HG03354 (cell line): Measurements from ENCODE around the gene BZW2.

Experiments
- ATAC-seq: cut with Tn5 transposase; IDR thresholded peaks from one replicate; pipeline ENCODE4 v1.9.1; 2021; ENCODE audit warnings: mild to moderate bottlenecking; ENCODE audit not compliant: unreplicated experiment, poor library complexity, severe bottlenecking

The BZW2 gene

GRCh38 chr7:16708980-16709379 is 63.0 kb downstream of the BZW2 start:
- no peak for ATAC-seq

GRCh38 chr7:16710651-16711050 is 64.7 kb downstream of the BZW2 start:
- no peak for ATAC-seq

- no peak for ATAC-seq
These were observed 65.7 kb downstream of the BZW2 start for GRCh38 chr7:16711730-16712129.

GRCh38 chr7:16712916-16713315 is 66.9 kb downstream of the BZW2 start:
- ATAC-seq = no peak

GRCh38 chr7:16715928-16716327 is 69.9 kb downstream of the BZW2 start:
- no peak for ATAC-seq

GRCh38 chr7:16718111-16718656 is 72.2 kb downstream of the BZW2 start:
- no peak for ATAC-seq

GRCh38 chr7:16719699-16720098 is 73.7 kb downstream of the BZW2 start:
- ATAC-seq = no peak

- no peak for ATAC-seq
These were observed 75.6 kb downstream of the BZW2 start for GRCh38 chr7:16721541-16721940.

- no peak for ATAC-seq
These were observed 78.4 kb downstream of the BZW2 start for GRCh38 chr7:16724344-16724743.

GRCh38 chr7:16726189-16726588 is 80.2 kb downstream of the BZW2 start:
- ATAC-seq = no peak

GRCh38 chr7:16727736-16728135 is 81.8 kb downstream of the BZW2 start:
- no peak for ATAC-seq

GRCh38 chr7:16728811-16729210 is 82.8 kb downstream of the BZW2 start:
- ATAC-seq = no peak

- no peak for ATAC-seq
These were observed 83.6 kb downstream of the BZW2 start for GRCh38 chr7:16729541-16729940.

- ATAC-seq = no peak
These were observed 85.0 kb downstream of the BZW2 start for GRCh38 chr7:16730937-16731336.

- ATAC-seq = no peak
These were observed 86.8 kb downstream of the BZW2 start for GRCh38 chr7:16732828-16733227.

GRCh38 chr7:16734148-16734726 is 88.3 kb downstream of the BZW2 start:
- ATAC-seq = no peak

- ATAC-seq = no peak
These were observed 89.0 kb downstream of the BZW2 start for GRCh38 chr7:16735020-16735419.

GRCh38 chr7:16738011-16738688 is 92.2 kb downstream of the BZW2 start:
- no peak for ATAC-seq

- no peak for ATAC-seq
These were observed 94.1 kb downstream of the BZW2 start for GRCh38 chr7:16739863-16740622.

GRCh38 chr7:16740623-16740953 is 94.6 kb downstream of the BZW2 start:
- ATAC-seq = no peak

- ATAC-seq = no peak
These were observed 95.0 kb downstream of the BZW2 start for GRCh38 chr7:16740996-16741395.
